Fibroblast of upper back skin (primary cell): ENCODE data around the gene CLSTN2.

ENCODE experiments used
- DNase-seq: peaks from one replicate; pipeline ENCODE4 v3.0.0-alpha.2; 2013

CLSTN2 gene

DNA sequence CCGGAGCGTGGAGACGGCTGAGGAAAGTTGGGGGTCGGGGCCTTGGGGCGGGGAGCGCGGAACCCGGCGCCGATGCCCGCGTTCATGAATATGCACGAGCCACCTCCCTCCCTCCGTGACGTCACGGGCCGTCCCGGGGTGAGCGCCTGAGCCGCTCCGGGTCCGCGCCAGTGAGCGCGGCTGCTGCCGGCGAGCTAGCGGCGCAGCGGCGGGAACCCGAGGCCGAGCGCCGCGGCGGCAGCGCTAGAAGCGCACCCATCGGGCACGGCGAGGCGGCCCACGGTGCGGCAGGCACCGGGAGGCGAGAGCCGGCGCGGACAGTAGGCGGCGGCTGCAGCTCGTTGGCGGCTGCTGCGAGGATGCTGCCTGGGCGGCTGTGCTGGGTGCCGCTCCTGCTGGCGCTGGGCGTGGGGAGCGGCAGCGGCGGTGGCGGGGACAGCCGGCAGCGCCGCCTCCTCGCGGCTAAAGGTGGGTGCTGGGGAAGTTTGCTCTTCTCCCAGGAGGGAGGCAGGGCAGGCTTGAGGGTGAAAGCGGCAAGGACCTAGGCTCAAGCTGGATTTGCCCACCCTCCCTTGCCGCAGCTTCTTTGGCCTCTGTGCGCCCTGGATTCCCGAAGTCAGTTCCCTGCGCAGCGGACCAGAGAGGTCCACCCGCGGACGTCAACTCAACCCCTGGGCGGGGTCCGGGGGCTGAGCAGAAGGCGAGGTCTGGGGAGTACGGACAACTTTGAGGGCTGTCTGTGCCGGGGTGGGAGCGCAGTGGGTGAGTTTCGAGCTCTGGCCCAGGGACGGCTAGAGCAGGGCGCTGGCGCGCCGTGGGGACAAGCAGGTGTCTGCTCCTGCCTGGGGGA, at the start of gene CLSTN2:
Gene CLSTN2, plus strand, starts transcription at position 170 of the 850 bp plus-strand sequence.
- peak; percentile 18 for DNase-seq

DNA sequence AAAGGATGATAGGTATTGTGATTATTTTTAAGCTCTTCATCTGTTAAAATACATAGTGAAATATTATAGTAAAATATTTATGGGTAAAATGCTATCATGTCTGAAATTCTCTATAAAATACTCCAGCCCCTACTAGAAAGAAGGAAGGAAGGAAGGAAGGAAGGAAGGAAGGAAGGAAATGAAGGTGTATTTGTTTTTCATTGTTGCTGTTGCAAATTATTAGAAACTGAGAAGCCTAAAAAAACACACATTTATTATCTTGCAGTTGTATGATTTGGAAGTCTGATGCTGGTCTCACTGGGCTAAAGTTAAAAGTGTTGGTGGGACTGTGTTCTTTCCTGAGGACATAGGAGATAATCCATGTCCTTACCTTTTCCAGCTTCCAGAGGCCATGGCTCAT, 47.6 kb upstream of the CLSTN2 start:
- no peak for DNase-seq

DNA sequence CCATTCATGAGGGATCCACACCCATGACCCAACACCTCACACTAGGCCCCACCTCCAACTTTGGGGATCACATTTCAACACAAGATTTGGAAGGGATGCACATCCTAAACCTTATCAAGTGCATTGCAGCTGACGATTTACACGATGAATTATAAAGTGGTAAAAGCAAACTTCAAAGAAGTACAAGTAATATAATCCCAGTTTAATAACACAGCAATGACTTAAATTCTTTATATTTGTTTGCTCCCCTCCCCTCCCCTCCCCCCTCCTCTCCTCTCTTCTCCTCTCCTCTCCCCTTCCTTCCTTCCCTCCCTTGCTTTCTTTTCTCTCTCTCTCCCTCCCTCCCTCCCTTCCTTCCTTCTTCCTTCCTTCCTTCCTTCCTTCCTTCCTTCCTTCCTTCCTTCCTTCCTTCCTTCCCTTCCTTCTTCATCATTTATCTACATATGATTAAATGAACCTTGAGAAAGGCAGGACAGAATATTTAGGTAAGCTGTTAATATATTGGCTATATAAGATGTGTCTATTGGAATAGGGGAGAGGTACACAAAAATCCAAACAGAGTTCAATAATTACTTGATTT, 46.3 kb upstream of the CLSTN2 start:
- no peak for DNase-seq

DNA sequence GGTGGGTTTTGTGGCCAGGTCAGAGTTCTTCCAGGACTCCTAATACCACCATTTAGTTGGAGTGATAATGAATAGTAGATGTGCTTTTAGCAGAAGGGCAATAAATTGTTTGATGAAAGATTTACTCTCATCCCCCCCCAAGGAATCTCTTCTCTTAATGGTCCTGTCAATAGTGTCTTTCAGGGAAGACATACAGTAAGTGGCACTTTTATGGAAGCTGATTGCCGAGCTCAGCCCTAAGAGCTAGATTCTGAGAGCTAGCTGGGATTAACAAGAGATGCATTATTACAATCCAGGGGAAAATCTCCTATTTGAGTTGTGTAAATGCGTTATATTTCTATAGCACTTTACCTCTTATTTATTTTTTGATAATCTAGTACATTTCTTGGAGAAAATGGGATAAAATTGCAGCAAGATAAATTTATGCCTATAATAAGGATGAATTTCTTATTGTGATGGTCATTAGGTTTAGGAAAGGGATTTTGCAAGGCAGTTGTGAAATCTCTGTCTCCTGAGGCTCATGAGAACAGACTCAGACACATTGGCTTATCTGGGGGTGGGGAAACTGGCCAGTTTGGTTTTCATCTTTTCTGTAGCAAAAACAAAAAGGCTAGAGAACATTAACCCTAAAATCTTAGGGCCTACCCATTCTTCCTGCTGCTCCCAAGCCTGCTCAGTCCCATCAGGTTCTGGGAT, 41.6 kb upstream of the CLSTN2 start:
- DNase-seq, result no peak

DNA sequence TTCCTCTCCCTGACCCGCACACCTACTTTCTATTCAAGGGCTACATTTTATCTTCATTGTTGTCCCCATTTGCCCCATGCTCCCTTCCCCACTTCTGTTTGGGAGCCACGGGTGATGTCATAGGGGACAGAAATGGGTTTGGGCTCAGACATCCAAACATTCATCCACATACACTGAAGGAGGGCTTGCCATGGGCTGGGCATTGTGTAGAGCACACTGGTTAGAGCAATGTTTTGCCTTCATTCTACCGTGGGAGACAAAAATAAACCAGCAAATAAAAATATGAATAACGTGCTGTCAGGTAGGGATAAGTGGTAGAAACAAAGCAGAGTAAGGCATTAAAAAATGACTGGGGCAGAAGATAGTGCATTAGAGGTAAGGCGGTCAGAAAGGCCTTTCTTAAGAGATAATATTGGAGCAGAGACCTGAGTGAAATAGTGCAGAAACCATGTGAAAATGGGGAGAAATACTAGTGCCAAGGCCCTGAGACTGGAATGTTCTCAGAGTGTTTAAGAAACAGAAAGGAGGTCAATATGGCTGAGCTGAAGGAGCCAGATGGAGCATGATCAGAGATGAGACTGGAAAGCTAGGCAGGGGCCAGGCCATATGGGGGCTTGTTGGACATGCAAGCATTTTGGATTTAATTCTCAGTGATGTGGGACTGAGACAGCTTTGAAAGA, 40.9 kb upstream of the CLSTN2 start:
- no peak for DNase-seq

GRCh38 chr3:139894643-139894989, 40.4 kb upstream of the CLSTN2 start:
- no peak for DNase-seq

- DNase-seq, result no peak
Measured at GRCh38 chr3:139897759-139898158, 37.2 kb upstream of the CLSTN2 start.

GRCh38 chr3:139906418-139906817, 28.6 kb upstream of the CLSTN2 start:
- peak; percentile 54 for DNase-seq

GRCh38 chr3:139909811-139910210, 25.2 kb upstream of the CLSTN2 start:
- DNase-seq, result no peak

GRCh38 chr3:139916271-139916670, 18.7 kb upstream of the CLSTN2 start:
- no peak for DNase-seq

DNA sequence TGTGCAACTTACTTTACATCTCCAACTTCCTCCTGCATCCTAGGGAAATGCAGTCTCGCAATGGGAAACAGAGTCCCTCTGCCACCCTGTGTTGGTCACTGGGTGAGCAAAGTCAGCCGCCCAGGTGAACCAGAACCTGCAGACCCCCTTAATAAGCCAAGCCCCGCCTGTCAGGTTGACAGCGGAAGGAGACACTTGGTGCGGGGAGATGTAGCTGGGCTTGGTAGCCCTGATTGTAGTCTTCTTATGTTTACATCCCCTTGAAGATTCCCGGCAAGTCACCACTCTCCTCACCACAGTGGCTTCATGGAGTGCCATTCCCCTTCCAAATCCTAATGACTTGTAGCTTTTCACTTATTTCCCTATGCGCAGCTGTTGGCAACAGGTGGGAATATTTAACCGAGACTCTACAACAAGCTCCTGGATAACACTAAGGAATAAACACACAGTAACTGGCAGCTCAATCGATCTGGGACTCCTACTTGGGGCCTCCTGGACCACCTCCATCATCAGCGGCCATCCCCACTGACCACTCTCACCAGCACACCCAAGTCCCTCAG, 17.7 kb upstream of the CLSTN2 start:
- DNase-seq, result no peak

DNA sequence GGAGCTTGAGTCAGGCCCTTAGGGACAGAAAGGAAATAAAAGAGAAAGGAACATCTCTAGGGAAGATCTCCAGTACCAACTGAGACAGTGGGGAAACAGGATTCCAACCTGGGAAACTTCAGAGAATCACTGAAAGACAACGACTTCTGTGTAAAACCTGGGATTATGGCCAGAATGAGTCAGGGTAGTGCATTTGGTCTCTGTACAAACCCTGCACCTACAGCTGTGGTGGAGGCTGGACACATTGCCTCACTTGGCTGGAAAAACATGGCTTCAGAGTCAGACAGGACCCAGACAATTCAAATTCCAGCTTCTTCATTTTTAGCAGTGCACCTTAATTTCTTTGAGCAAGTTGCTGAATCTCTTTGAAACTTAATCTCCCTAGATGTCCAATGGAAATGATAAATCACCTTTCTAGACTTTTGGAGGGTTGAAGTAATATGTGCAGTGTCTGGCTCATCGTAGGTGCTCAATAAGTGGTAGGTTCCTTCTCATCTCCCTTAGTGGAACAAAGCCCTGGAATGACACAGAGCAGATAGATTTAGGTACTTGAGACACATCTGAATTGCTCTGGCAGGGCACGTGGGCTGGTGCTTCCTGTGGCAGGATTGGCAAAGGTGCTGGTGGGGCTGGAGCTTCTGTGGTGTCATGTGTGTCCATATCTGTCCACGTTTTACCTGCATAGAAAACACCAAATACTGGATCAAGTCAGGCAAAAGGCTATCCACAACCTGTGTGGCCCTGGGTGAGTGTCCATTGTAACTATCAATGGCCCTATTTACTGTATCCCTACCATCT, 6.1 kb upstream of the CLSTN2 start:
- no peak for DNase-seq

DNA sequence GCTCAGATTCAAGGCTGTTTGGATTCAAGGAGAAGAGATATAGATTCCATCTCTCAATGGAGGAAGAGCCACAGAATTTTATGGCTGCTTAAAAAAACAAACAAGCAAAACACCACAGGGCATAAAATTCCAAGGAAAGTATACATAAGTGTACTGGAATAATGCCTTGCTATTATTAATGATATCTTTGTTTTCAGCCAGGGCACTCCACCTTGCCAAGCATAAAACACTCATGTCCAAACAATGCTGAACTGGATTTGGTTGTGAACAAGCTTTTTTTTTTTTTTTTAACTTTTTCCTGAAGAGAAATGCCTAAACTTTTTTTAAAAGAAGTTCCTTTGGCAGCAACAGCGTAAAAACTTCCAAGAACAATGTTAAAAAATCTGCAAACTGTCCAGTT, 4.8 kb upstream of the CLSTN2 start:
- no peak for DNase-seq

GRCh38 chr3:139933766-139934165, 1.2 kb upstream of the CLSTN2 start:
- no peak for DNase-seq

DNA sequence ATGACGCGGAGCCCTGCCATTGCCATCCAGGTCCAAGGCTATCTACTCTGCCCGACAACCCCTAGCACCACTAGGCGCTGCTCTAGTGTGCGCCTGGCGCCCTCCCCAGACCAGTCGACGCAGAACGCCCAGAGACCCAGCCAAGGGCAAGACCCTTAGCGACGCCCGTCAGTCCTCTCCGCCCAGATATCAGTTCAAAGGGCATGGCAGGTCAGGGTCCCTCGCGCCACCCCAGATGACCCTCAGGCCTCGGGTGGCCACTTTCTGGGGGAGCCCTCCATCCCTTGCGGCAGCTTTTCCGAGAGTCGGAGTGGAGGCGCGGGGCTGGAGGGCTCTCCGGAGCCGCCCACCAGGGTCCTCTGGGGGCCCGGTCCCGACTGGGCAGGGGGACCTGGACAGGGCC, 371 bp upstream of the CLSTN2 start:
- no peak for DNase-seq

- DNase-seq, result no peak
Measured at GRCh38 chr3:139935866-139936817, 1.2 kb downstream of the CLSTN2 start.

DNA sequence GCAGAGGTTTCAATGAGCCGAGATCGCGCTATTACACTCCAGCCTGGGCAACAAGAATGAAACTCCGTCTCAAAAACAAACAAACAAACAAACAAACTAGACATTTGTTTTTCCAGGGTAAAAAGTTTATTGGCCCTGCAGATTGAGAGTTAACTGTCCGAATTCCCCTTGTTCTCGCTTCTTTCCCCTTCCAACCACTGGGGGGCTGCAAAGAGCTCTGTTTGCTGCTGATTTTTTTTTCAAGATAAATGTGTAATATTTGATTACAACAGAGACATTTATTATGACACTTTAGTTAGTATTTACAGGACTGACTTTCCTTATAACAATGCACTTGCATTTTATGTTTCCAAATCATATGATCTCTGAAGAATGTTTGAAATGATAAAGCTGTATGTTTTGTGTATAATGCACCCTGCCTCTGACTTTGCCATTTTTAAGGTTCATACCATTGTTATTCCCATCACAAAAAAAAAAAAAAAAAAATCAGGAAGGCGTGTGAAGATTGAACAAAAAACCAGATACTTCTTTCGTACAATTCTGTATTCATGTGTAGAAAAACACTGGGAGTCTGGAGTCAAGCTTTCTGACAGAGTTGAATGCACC, 2.8 kb downstream of the CLSTN2 start:
- peak; percentile 32 for DNase-seq

- no peak for DNase-seq
Measured at GRCh38 chr3:139939681-139940190, 4.8 kb downstream of the CLSTN2 start.

DNA sequence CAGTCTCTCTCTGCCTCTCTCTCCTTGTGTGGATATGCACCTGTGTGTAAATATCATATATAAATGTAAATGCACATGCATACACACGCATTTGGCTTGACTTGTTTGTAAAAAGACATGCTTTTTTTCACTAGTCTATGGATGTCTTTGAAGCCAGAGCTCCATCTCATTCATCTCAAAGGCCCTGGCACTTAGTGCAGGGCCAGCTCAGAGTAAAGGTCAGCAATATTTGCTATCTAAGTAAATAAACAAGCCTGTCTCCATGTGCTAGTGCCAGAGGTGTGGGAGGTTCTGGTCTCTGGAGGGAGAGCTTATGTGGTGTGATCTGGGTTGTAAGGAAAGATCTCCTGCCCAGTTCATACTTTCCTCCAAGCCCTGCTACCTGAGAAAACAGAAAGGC, 5.6 kb downstream of the CLSTN2 start:
- DNase-seq, result no peak

DNA sequence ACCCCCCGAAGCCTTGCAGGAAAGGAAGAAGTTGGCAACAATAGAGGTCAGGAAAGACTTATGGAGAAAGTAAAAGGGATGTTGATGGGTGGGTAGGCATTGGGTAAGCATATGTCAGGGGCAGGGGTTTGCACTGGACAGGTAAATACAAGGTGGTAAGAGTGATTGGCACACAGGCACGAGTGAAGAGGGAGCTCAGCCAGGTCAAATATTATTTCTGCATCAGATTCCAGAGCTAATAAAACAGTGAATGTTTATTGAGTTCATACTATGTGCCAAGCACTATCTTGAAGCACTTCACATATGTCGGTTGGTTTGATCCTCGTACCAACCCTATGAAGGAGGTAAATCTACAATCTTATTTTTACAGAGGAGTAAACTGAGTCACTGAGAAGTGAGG, 6.6 kb downstream of the CLSTN2 start:
- DNase-seq, result no peak
